ENCODE data around the gene PGM1. TPM values are rescaled to one million over a fixed set of nuclear protein-coding genes. Genes with fewer than 3 reads are reported as not detected.

The PGM1 gene
- total RNA-seq, 1 donor from 2014 or later = 77.3 TPM

GRCh38 chr1:63705078-63705477, 111.9 kb downstream of the PGM1 start:
- DNase-seq (ENCODE audit: low read depth) = no peak
- TF ChIP-seq, protein P1, sequence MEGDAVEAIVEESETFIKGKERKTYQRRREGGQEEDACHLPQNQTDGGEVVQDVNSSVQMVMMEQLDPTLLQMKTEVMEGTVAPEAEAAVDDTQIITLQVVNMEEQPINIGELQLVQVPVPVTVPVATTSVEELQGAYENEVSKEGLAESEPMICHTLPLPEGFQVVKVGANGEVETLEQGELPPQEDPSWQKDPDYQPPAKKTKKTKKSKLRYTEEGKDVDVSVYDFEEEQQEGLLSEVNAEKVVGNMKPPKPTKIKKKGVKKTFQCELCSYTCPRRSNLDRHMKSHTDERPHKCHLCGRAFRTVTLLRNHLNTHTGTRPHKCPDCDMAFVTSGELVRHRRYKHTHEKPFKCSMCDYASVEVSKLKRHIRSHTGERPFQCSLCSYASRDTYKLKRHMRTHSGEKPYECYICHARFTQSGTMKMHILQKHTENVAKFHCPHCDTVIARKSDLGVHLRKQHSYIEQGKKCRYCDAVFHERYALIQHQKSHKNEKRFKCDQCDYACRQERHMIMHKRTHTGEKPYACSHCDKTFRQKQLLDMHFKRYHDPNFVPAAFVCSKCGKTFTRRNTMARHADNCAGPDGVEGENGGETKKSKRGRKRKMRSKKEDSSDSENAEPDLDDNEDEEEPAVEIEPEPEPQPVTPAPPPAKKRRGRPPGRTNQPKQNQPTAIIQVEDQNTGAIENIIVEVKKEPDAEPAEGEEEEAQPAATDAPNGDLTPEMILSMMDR (conservative IDR thresholded peaks at IDR 0.05; ENCODE audit: low read depth, low read length) = no peak
- no peak overlapping the region for H3K4me3 ChIP-seq (ENCODE audit: low read depth, low read length)

GRCh38 chr1:63709267-63709828, 116.1 kb downstream of the PGM1 start:
- no peak for DNase-seq (ENCODE audit: low read depth)
- H3K4me3 ChIP-seq (ENCODE audit: low read depth, low read length) = no peak overlapping the region
- TF ChIP-seq, protein P1 (conservative IDR thresholded peaks at IDR 0.05; ENCODE audit: low read depth, low read length) = no peak

Other genes starting within 250 kb of the PGM1 start
- 7.8 and 15.2 TPM in 2 replicates for gene ALG6, start 225.8 kb upstream of the PGM1 start, total RNA-seq
- gene ITGB3BP, start 70.2 kb upstream of the PGM1 start, total RNA-seq = 25.1 and 30.4 TPM in 2 replicates
- 2.7 and 3.6 TPM in 2 replicates for gene EFCAB7, start 69.9 kb upstream of the PGM1 start, total RNA-seq
- 5.9 and 11.4 TPM in 2 replicates for gene ROR1, start 180.6 kb downstream of the PGM1 start, total RNA-seq